ENCODE data around the gene RCBTB1. TPM values are rescaled to one million over a fixed set of nuclear protein-coding genes. Genes with fewer than 3 reads are reported as not detected.

Gene RCBTB1
- total and polyA plus RNA-seq, 9 donors = 5.5 to 28.0 (median 12.9) TPM

- WGBS, 3 donors = 96% methylated on average over 3 of the region's 3 CpGs
- no peaks in the 10 kb centered on the region for H3K36me3 ChIP-seq
- TF ChIP-seq EP300 (IDR thresholded peaks at IDR 0.05) = no peak
- no peak for TF ChIP-seq CTCF (IDR thresholded peaks at IDR 0.05)
- no peak for TF ChIP-seq POLR2A (IDR thresholded peaks at IDR 0.05)
- no peak overlapping the region for H3K4me3 ChIP-seq
- intact Hi-C loops (cut with DNase I) = no loop called here
- no peak for DNase-seq
- H3K27me3 ChIP-seq = no peaks in the 10 kb centered on the region
- no peaks in the 10 kb centered on the region for H3K9me3 ChIP-seq
- H3K27ac ChIP-seq = no peak overlapping the region
- peaks cover 3% of the 10 kb centered on the region for H3K4me1 ChIP-seq (ENCODE audit: insufficient read depth)
Observed at GRCh38 chr13:49559006-49559405, 26.4 kb downstream of the RCBTB1 start.

GRCh38 chr13:49554387-49554786 lies 31.0 kb downstream of the RCBTB1 start:
- TF ChIP-seq POLR2A (IDR thresholded peaks at IDR 0.05) = no peak
- no peak for TF ChIP-seq CTCF (IDR thresholded peaks at IDR 0.05)
- TF ChIP-seq EP300 (IDR thresholded peaks at IDR 0.05) = no peak
- intact Hi-C loops (cut with DNase I) = no loop called here

GRCh38 chr13:49553888-49554287 lies 31.5 kb downstream of the RCBTB1 start:
- Histone ChIP-seq H3K4me3 (no peak overlapping the region), H3K4me1 (ENCODE audit: insufficient read depth) (no peaks in the 10 kb centered on the region), H3K9me3 (no peaks in the 10 kb centered on the region), H3K36me3 (no peaks in the 10 kb centered on the region), H3K27me3 (no peaks in the 10 kb centered on the region), H3K27ac (no peak overlapping the region)
- whole genome bisulfite sequencing, 3 donors = 95 to 97% (median 97%) methylated on average over 2 of the region's 2 CpGs
- intact Hi-C loops (cut with DNase I) = no loop called here
- TF ChIP-seq POLR2A (IDR thresholded peaks at IDR 0.05) = no peak
- TF ChIP-seq EP300 (IDR thresholded peaks at IDR 0.05) = no peak
- TF ChIP-seq CTCF (IDR thresholded peaks at IDR 0.05) = no peak
- DNase-seq = no peak

More at GRCh38 chr13:49554387-49554786, 31.0 kb downstream of the RCBTB1 start:
- WGBS, 3 donors = 80 to 84% (median 83%) methylated on average over 11 of the region's 11 CpGs
- Histone ChIP-seq H3K4me1 (ENCODE audit: insufficient read depth) (no peaks in the 10 kb centered on the region), H3K4me3 (no peak overlapping the region), H3K27ac (no peak overlapping the region), H3K36me3 (no peaks in the 10 kb centered on the region), H3K9me3 (no peaks in the 10 kb centered on the region), H3K27me3 (no peaks in the 10 kb centered on the region)
- no peak for DNase-seq

GRCh38 chr13:49550942-49551644 lies 34.3 kb downstream of the RCBTB1 start:
- Histone ChIP-seq H3K36me3 (no peaks in the 10 kb centered on the region), H3K4me3 (no peak overlapping the region)
- WGBS, 3 donors = 86 to 90% (median 89%) methylated on average over 10 of the region's 10 CpGs

More at GRCh38 chr13:49550942-49551644, 34.3 kb downstream of the RCBTB1 start:
- H3K27ac ChIP-seq = no peak overlapping the region
- no peaks in the 10 kb centered on the region for H3K9me3 ChIP-seq
- DNase-seq = no peak
- intact Hi-C loops (cut with DNase I) = no loop called here
- TF ChIP-seq POLR2A (IDR thresholded peaks at IDR 0.05) (no peak), CTCF (IDR thresholded peaks at IDR 0.05) (no peak), EP300 (IDR thresholded peaks at IDR 0.05) (no peak)
- H3K27me3 ChIP-seq = no peaks in the 10 kb centered on the region
- no peaks in the 10 kb centered on the region for H3K4me1 ChIP-seq (ENCODE audit: insufficient read depth)
